SK-N-SH treated with all-trans-retinoic acid at 6 μM for 48 hours (cell line): Measurements from ENCODE around the gene SLC37A1.

Experiments
- ATAC-seq: fragments of 200-7000 bp; cut with Tn5 transposase; 3 replicates; pipeline ENCODE4 v1.9.1; 2020; ENCODE audit warnings: mild to moderate bottlenecking, moderate library complexity
- ARNTL ChIP-seq: fragments of 450-650 bp; formaldehyde crosslinking; IDR thresholded peaks from 2 replicates; pipeline ENCODE4 v1.5.0; 2020; ENCODE audit warnings: low read depth, mild to moderate bottlenecking, moderate library complexity, borderline replicate concordance
- BACH2 ChIP-seq: fragments of 250-450 bp; sonication (Bioruptor Pico); IDR thresholded peaks from 2 replicates; pipeline ENCODE4 v1.9.0; 2021; ENCODE audit warnings: mild to moderate bottlenecking, borderline replicate concordance
- CSDC2 ChIP-seq: fragments of 250-450 bp; sonication (Bioruptor Pico); IDR thresholded peaks from 2 replicates; pipeline ENCODE4 v1.5.0; 2020; ENCODE audit warnings: mild to moderate bottlenecking, moderate library complexity
- ESRRG ChIP-seq: fragments of 250-450 bp; sonication (Bioruptor Pico); IDR thresholded peaks from 2 replicates; pipeline ENCODE4 v1.6.1; 2021; ENCODE audit warnings: mild to moderate bottlenecking
- GLIS3 ChIP-seq: fragments of 250-450 bp; sonication (Bioruptor Pico); IDR thresholded peaks from 2 replicates; pipeline ENCODE4 v1.5.0; 2020; ENCODE audit warnings: mild to moderate bottlenecking, moderate library complexity
- OSR1 ChIP-seq: fragments of 250-450 bp; sonication (Bioruptor Pico); IDR thresholded peaks from 2 replicates; pipeline ENCODE4 v1.8.0; 2022; ENCODE audit warnings: moderate library complexity, mild to moderate bottlenecking, inconsistent platforms
- PPARA ChIP-seq: fragments of 250-450 bp; sonication (Bioruptor Pico); IDR thresholded peaks from 2 replicates; pipeline ENCODE4 v1.5.0; 2020; ENCODE audit warnings: mild to moderate bottlenecking, borderline replicate concordance
- RARB ChIP-seq: fragments of 250-450 bp; sonication (Bioruptor Pico); IDR thresholded peaks from 2 replicates; pipeline ENCODE4 v1.8.0; 2021; ENCODE audit warnings: mild to moderate bottlenecking, moderate library complexity
- SNAI2 ChIP-seq: fragments of 250-450 bp; sonication (Bioruptor Pico); IDR thresholded peaks from 2 replicates; pipeline ENCODE4 v1.5.0; 2020; ENCODE audit warnings: mild to moderate bottlenecking, moderate library complexity
- TCF4 ChIP-seq: fragments of 250-450 bp; sonication (Bioruptor Pico); IDR thresholded peaks from 2 replicates; pipeline ENCODE4 v1.8.0; 2021; ENCODE audit warnings: mild to moderate bottlenecking, moderate library complexity, borderline replicate concordance
- TOX ChIP-seq: fragments of 250-450 bp; sonication (Bioruptor Pico); IDR thresholded peaks from 2 replicates; pipeline ENCODE4 v1.8.0; 2021; ENCODE audit warnings: mild to moderate bottlenecking, moderate library complexity, borderline replicate concordance
- ZC3H10 ChIP-seq: fragments of 250-450 bp; sonication (Bioruptor Pico); IDR thresholded peaks from 2 replicates; pipeline ENCODE4 v1.5.1; 2021; ENCODE audit warnings: mild to moderate bottlenecking, moderate library complexity
- ZFP3 ChIP-seq: fragments of 250-450 bp; sonication (Bioruptor Pico); IDR thresholded peaks from 2 replicates; pipeline ENCODE4 v1.5.0; 2020; ENCODE audit warnings: mild to moderate bottlenecking, moderate library complexity
- ZFP30 ChIP-seq: fragments of 450-650 bp; formaldehyde crosslinking; IDR thresholded peaks from 2 replicates; pipeline ENCODE4 v1.5.0; 2022; ENCODE audit warnings: mild to moderate bottlenecking, moderate library complexity
- ZNF565 ChIP-seq: fragments of 450-650 bp; formaldehyde crosslinking; conservative IDR thresholded peaks from 2 replicates; pipeline ENCODE4 v1.5.0; 2020; ENCODE audit warnings: low read depth, mild to moderate bottlenecking, moderate library complexity
- ZNF70 ChIP-seq: fragments of 450-650 bp; formaldehyde crosslinking; IDR thresholded peaks from 2 replicates; pipeline ENCODE4 v1.5.0; 2020; ENCODE audit warnings: mild to moderate bottlenecking, moderate library complexity
- ZNF8 ChIP-seq: fragments of 450-650 bp; formaldehyde crosslinking; IDR thresholded peaks from 2 replicates; pipeline ENCODE4 v1.5.0; 2020; ENCODE audit warnings: mild to moderate bottlenecking, moderate library complexity
- TF ChIP-seq, protein P1 (sequence below): fragments of 250-450 bp; sonication (Bioruptor Pico); IDR thresholded peaks from 2 replicates; pipeline ENCODE4 v1.5.0; 2020; ENCODE audit warnings: mild to moderate bottlenecking, moderate library complexity
- TF ChIP-seq, protein P2 (sequence below): fragments of 250-450 bp; sonication (Bioruptor Pico); IDR thresholded peaks from 2 replicates; pipeline ENCODE4 v1.8.0; 2021; ENCODE audit warnings: low read depth, mild to moderate bottlenecking, moderate library complexity, borderline replicate concordance
- TF ChIP-seq, protein P3 (sequence below): fragments of 250-450 bp; sonication (Bioruptor Pico); IDR thresholded peaks from 2 replicates; pipeline ENCODE4 v1.5.1; 2020; ENCODE audit warnings: low read depth, mild to moderate bottlenecking, moderate library complexity
- TF ChIP-seq, protein P4 (sequence below): fragments of 250-450 bp; sonication (Bioruptor Pico); IDR thresholded peaks from 2 replicates; pipeline ENCODE4 v1.8.0; 2020; ENCODE audit warnings: mild to moderate bottlenecking, moderate library complexity, borderline replicate concordance
- TF ChIP-seq, protein P5 (sequence below): fragments of 250-450 bp; sonication (Bioruptor Pico); IDR thresholded peaks from 2 replicates; pipeline ENCODE4 v1.5.1; 2021; ENCODE audit warnings: mild to moderate bottlenecking, moderate library complexity

SLC37A1 gene

DNA sequence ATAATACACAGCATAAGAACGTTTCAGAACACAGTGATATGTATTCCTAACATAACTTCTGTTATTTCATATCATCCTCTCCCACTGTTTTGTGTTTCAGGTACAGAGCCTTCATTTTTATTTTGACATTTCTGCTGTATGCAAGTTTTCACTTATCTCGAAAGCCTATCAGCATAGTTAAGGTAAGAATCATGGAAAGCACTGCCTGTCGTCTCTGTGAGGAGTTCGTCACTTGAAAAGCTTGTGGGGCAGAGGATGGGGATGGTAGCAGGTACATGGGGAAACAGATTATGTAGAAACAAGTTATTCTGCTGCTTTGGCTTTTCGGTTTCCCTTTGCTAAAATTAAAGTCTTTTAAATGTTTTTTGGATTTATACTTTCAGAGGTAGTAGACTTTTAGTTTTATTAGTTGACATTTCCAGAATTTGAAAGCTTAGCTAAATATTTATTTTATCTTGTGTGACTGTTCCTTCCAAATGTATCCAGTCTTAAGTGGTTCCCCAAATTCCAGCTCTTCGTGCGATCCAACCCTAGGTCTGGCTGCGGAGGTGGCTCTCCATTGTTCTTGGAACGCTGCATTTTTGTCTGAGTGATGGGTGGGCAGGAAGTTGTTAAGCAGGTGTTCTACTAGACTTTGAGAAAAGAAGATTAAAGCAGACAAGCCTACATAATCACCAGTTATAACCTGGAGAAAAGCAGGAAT lies 12.2 kb downstream of the SLC37A1 start (continued):
- no peak for TF ChIP-seq ARNTL (CRISPR knock-in tag)
- TF ChIP-seq, all 23 proteins: peak for 0

DNA sequence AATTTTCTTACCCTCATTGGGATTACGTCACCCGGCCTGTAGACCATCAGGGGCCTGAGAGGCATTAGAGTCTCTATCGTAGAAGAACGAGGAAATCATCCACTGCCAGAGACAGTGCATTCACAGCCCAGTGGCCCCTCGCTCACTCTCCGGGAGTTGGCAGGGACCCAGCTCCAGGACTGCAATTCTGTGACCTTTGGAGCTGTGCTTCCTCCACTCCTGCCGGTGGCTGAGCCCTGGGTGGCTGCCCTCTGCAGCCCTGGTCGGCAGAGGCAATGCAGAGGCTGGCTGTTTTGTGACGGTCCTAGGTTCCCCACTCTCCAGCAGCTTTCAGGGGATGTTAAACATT lies 12.7 kb downstream of the SLC37A1 start:
- no peak for TF ChIP-seq OSR1 (CRISPR knock-in tag)
- ATAC-seq, result no peak

DNA sequence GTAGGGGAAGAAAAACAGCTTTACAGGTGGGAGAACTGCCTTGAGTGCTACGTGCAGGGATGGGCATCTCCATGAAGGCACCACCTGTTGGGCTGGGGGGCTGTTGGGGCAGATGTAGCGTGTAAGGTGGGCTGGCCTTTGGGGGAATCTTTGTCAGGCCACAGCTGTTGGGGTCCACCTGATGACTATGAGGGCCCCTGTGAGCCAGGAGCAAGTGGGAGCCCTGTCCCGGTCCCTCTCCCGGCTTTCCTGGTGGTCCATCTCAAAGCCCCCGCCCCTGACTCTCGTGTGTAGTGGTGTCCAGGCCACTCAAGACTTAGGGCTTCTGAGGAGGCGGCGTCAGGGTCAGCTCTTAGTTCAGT lies 13.5 kb downstream of the SLC37A1 start:
- no peak for ATAC-seq
- TF ChIP-seq BACH2, result no peak
- TF ChIP-seq ZNF8, result no peak
- no peak for TF ChIP-seq TCF4 (CRISPR knock-in tag)
- no peak for TF ChIP-seq ZNF565
- TF ChIP-seq SNAI2 (CRISPR knock-in tag), result no peak
- no peak for TF ChIP-seq CSDC2 (CRISPR knock-in tag)
- TF ChIP-seq ZC3H10 (CRISPR knock-in tag), result no peak
- TF ChIP-seq, protein P1, sequence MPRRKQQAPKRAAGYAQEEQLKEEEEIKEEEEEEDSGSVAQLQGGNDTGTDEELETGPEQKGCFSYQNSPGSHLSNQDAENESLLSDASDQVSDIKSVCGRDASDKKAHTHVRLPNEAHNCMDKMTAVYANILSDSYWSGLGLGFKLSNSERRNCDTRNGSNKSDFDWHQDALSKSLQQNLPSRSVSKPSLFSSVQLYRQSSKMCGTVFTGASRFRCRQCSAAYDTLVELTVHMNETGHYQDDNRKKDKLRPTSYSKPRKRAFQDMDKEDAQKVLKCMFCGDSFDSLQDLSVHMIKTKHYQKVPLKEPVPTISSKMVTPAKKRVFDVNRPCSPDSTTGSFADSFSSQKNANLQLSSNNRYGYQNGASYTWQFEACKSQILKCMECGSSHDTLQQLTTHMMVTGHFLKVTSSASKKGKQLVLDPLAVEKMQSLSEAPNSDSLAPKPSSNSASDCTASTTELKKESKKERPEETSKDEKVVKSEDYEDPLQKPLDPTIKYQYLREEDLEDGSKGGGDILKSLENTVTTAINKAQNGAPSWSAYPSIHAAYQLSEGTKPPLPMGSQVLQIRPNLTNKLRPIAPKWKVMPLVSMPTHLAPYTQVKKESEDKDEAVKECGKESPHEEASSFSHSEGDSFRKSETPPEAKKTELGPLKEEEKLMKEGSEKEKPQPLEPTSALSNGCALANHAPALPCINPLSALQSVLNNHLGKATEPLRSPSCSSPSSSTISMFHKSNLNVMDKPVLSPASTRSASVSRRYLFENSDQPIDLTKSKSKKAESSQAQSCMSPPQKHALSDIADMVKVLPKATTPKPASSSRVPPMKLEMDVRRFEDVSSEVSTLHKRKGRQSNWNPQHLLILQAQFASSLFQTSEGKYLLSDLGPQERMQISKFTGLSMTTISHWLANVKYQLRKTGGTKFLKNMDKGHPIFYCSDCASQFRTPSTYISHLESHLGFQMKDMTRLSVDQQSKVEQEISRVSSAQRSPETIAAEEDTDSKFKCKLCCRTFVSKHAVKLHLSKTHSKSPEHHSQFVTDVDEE (CRISPR knock-in tag), result no peak
- TF ChIP-seq, protein P2, sequence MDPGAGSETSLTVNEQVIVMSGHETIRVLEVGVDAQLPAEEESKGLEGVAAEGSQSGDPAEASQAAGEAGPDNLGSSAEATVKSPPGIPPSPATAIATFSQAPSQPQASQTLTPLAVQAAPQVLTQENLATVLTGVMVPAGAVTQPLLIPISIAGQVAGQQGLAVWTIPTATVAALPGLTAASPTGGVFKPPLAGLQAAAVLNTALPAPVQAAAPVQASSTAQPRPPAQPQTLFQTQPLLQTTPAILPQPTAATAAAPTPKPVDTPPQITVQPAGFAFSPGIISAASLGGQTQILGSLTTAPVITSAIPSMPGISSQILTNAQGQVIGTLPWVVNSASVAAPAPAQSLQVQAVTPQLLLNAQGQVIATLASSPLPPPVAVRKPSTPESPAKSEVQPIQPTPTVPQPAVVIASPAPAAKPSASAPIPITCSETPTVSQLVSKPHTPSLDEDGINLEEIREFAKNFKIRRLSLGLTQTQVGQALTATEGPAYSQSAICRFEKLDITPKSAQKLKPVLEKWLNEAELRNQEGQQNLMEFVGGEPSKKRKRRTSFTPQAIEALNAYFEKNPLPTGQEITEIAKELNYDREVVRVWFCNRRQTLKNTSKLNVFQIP (CRISPR knock-in tag), result no peak
- no peak for TF ChIP-seq TOX
- no peak for TF ChIP-seq ZFP3 (CRISPR knock-in tag)
- no peak for TF ChIP-seq ARNTL (CRISPR knock-in tag)
- TF ChIP-seq RARB (CRISPR knock-in tag), result no peak
- no peak for TF ChIP-seq ESRRG (CRISPR knock-in tag)
- TF ChIP-seq ZFP30 (CRISPR knock-in tag), result no peak

DNA sequence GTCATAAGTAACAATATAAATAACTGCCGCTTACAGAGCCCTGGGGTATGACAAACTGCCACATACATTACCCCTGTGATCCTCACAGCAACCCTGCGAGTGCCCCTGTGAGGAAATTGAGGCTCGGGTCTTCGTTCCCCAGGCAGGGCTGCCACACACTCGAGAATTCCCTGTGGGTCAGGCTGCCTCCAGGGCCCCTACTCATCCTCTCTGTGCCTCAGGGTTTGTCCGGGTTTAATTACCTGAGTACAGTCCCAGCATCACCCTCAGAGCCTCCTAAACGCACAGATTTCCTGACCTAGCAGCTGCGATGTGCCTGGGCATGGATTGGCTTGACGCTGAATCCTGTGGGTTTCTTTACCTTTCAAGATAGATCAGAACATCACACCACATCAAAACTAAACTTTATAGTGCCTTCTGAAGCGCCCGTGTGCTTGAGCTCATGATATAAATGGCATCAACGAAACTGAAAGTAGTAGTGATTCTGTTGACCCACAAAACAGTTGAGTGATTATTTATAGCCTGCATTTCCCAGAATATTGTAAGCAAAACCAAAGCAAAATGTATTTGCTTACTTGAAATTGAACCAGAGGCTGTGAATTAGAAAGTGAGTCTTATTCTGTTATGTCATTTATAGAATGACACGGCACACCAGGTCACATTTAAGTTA lies 14.0 kb downstream of the SLC37A1 start:
- no peak for TF ChIP-seq ZNF70 (CRISPR knock-in tag)
- TF ChIP-seq, protein P3, sequence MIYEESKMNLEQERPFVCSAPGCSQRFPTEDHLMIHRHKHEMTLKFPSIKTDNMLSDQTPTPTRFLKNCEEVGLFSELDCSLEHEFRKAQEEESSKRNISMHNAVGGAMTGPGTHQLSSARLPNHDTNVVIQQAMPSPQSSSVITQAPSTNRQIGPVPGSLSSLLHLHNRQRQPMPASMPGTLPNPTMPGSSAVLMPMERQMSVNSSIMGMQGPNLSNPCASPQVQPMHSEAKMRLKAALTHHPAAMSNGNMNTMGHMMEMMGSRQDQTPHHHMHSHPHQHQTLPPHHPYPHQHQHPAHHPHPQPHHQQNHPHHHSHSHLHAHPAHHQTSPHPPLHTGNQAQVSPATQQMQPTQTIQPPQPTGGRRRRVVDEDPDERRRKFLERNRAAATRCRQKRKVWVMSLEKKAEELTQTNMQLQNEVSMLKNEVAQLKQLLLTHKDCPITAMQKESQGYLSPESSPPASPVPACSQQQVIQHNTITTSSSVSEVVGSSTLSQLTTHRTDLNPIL (CRISPR knock-in tag), result no peak
- TF ChIP-seq CSDC2 (CRISPR knock-in tag), result no peak
- no peak for TF ChIP-seq ZNF565
- no peak for TF ChIP-seq ZC3H10 (CRISPR knock-in tag)
- TF ChIP-seq GLIS3 (CRISPR knock-in tag), result no peak
- TF ChIP-seq, protein P1 (CRISPR knock-in tag), result no peak
- no peak for TF ChIP-seq ZFP3 (CRISPR knock-in tag)
- TF ChIP-seq, protein P4, sequence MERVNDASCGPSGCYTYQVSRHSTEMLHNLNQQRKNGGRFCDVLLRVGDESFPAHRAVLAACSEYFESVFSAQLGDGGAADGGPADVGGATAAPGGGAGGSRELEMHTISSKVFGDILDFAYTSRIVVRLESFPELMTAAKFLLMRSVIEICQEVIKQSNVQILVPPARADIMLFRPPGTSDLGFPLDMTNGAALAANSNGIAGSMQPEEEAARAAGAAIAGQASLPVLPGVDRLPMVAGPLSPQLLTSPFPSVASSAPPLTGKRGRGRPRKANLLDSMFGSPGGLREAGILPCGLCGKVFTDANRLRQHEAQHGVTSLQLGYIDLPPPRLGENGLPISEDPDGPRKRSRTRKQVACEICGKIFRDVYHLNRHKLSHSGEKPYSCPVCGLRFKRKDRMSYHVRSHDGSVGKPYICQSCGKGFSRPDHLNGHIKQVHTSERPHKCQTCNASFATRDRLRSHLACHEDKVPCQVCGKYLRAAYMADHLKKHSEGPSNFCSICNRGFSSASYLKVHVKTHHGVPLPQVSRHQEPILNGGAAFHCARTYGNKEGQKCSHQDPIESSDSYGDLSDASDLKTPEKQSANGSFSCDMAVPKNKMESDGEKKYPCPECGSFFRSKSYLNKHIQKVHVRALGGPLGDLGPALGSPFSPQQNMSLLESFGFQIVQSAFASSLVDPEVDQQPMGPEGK, result no peak
- TF ChIP-seq TCF4 (CRISPR knock-in tag), result no peak
- no peak for TF ChIP-seq SNAI2 (CRISPR knock-in tag)
- TF ChIP-seq ARNTL (CRISPR knock-in tag), result no peak
- no peak for TF ChIP-seq OSR1 (CRISPR knock-in tag)
- no peak for TF ChIP-seq TOX
- TF ChIP-seq, protein P5, sequence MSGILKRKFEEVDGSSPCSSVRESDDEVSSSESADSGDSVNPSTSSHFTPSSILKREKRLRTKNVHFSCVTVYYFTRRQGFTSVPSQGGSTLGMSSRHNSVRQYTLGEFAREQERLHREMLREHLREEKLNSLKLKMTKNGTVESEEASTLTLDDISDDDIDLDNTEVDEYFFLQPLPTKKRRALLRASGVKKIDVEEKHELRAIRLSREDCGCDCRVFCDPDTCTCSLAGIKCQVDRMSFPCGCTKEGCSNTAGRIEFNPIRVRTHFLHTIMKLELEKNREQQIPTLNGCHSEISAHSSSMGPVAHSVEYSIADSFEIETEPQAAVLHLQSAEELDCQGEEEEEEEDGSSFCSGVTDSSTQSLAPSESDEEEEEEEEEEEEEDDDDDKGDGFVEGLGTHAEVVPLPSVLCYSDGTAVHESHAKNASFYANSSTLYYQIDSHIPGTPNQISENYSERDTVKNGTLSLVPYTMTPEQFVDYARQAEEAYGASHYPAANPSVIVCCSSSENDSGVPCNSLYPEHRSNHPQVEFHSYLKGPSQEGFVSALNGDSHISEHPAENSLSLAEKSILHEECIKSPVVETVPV (CRISPR knock-in tag), result no peak
- no peak for TF ChIP-seq RARB (CRISPR knock-in tag)
- no peak for TF ChIP-seq PPARA (CRISPR knock-in tag)
- no peak for ATAC-seq
